Measurements from ENCODE around the gene BAIAP2L1. TPM values are rescaled to one million over a fixed set of nuclear protein-coding genes. Genes with fewer than 3 reads are reported as not detected.

Gene BAIAP2L1
- total RNA-seq, 4 donors from 2014 or later = 39.8 to 59.8 (median 53.3) TPM

GRCh38 chr7:98355250-98355538, 45.7 kb downstream of the BAIAP2L1 start:
- H3K4me1 ChIP-seq = peaks cover 16 to 56% (median 32%) of the 10 kb centered on the region in 4 donors
- in situ Hi-C loops (cut with MboI; ENCODE audit: low pct_ligation_motif_present in 1 of 4, low pct_unique_long_range_greater_than_20kb in 1 of 4, low sequenced_read_pairs in 3 of 4) (no loop called here), intact Hi-C loops (cut with DNase I; ENCODE audit: low total_unique reads) (no loop called here)
- WGBS, 2 donors (ENCODE audit: low coverage in 1 of 2) = 63% methylated on average over 6 of the region's 6 CpGs; no CpG with 5 or more reads in 1 of the 2 donors
- no peak for TF ChIP-seq POLR2A (IDR thresholded peaks at IDR 0.05)
- TF ChIP-seq POLR2AphosphoS5 (IDR thresholded peaks at IDR 0.05) = no peak
- TF ChIP-seq EP300 (IDR thresholded peaks at IDR 0.05; ENCODE audit: low read depth) = no peak
- TF ChIP-seq CTCF (IDR thresholded peaks at IDR 0.05) = no peak
- no peak for DNase-seq
- H3K4me3 ChIP-seq = no peak overlapping the region
- H3K9me3 ChIP-seq = no peaks in the 10 kb centered on the region
- peak overlapping the region; percentile 79 to 89 (median 84) for H3K27ac ChIP-seq
- no peaks in the 10 kb centered on the region for H3K36me3 ChIP-seq
- no peaks in the 10 kb centered on the region for H3K27me3 ChIP-seq

- H3K27ac ChIP-seq = peak overlapping the region; percentile 79 to 89 (median 84)
- intact Hi-C loops (cut with DNase I; ENCODE audit: low total_unique reads) = no loop called here
- peaks cover 16 to 51% (median 27%) of the 10 kb centered on the region in 4 donors for H3K4me1 ChIP-seq
- no peak overlapping the region for H3K4me3 ChIP-seq
- H3K27me3 ChIP-seq = no peaks in the 10 kb centered on the region
- TF ChIP-seq CTCF (IDR thresholded peaks at IDR 0.05) = no peak
- TF ChIP-seq EP300 (IDR thresholded peaks at IDR 0.05; ENCODE audit: low read depth) = peak; percentile 7
- peak; percentile 33 for TF ChIP-seq POLR2A (IDR thresholded peaks at IDR 0.05)
- peak in 2 of 3 donors; percentile 46 to 69 for TF ChIP-seq POLR2AphosphoS5 (IDR thresholded peaks at IDR 0.05)
- WGBS, 2 donors (ENCODE audit: low coverage in 1 of 2) = 66 to 85% methylated on average over 4 to 22 of the region's 22 CpGs
- peak; percentile 83 for DNase-seq
- H3K9me3 ChIP-seq = no peaks in the 10 kb centered on the region
- in situ Hi-C loops (cut with MboI; ENCODE audit: low pct_ligation_motif_present in 1 of 4, low pct_unique_long_range_greater_than_20kb in 1 of 4, low sequenced_read_pairs in 3 of 4) = no loop called here
- no peaks in the 10 kb centered on the region for H3K36me3 ChIP-seq
Measured at GRCh38 chr7:98354511-98355249, 46.2 kb downstream of the BAIAP2L1 start.

GRCh38 chr7:98354052-98354451, 46.8 kb downstream of the BAIAP2L1 start:
- Histone ChIP-seq H3K27ac (peak overlapping the region; percentile 79 to 89 (median 84)), H3K4me3 (no peak overlapping the region), H3K27me3 (no peaks in the 10 kb centered on the region), H3K4me1 (peaks cover 16 to 45% (median 25%) of the 10 kb centered on the region in 4 donors), H3K9me3 (no peaks in the 10 kb centered on the region), H3K36me3 (no peaks in the 10 kb centered on the region)
- 63 to 88% methylated on average over 2 to 7 of the region's 7 CpGs for WGBS, 2 donors (ENCODE audit: low coverage in 1 of 2)
- intact Hi-C loops (cut with DNase I; ENCODE audit: low total_unique reads) = no loop called here
- no peak for DNase-seq
- in situ Hi-C loops (cut with MboI; ENCODE audit: low pct_ligation_motif_present in 1 of 4, low pct_unique_long_range_greater_than_20kb in 1 of 4, low sequenced_read_pairs in 3 of 4) = no loop called here
- TF ChIP-seq CTCF (IDR thresholded peaks at IDR 0.05) (no peak), EP300 (IDR thresholded peaks at IDR 0.05; ENCODE audit: low read depth) (no peak), POLR2AphosphoS5 (IDR thresholded peaks at IDR 0.05) (no peak), POLR2A (IDR thresholded peaks at IDR 0.05) (no peak)

- TF ChIP-seq CTCF (IDR thresholded peaks at IDR 0.05) (no peak), POLR2AphosphoS5 (IDR thresholded peaks at IDR 0.05) (peak; percentile 6 to 75 (median 50)), EP300 (IDR thresholded peaks at IDR 0.05; ENCODE audit: low read depth) (peak; percentile 22), POLR2A (IDR thresholded peaks at IDR 0.05) (no peak)
- DNase-seq = no peak
- in situ Hi-C loops (cut with MboI; ENCODE audit: low pct_ligation_motif_present in 1 of 4, low pct_unique_long_range_greater_than_20kb in 1 of 4, low sequenced_read_pairs in 3 of 4) = no loop called here
- 24 to 40% methylated on average over 4 of the region's 4 CpGs for WGBS, 2 donors (ENCODE audit: low coverage in 1 of 2)
- Histone ChIP-seq H3K4me3 (no peak overlapping the region), H3K4me1 (peaks cover 16 to 42% (median 25%) of the 10 kb centered on the region in 4 donors), H3K27me3 (no peaks in the 10 kb centered on the region), H3K27ac (peak overlapping the region; percentile 80 to 91 (median 84)), H3K9me3 (no peaks in the 10 kb centered on the region), H3K36me3 (no peaks in the 10 kb centered on the region)
- intact Hi-C loops (cut with DNase I; ENCODE audit: low total_unique reads) = no loop called here
Measured at GRCh38 chr7:98352621-98353020, 48.3 kb downstream of the BAIAP2L1 start.

Data from transverse colon (tissue), 4 donors.